HK-2 (cell line): ENCODE results near the gene OPRL1.
A peak's percentile ranks its signal among the peaks of the same experiment; 100 is the strongest.
"Not testable (repeated sequence)": the region's sequence is repeated elsewhere in the genome, so short reads cannot be mapped to it uniquely, and the experiment has no call there.

ENCODE experiments used
- DNase-seq: peaks from one replicate; pipeline ENCODE4 v3.0.0-alpha.2; 2018; ENCODE audit not compliant: unreplicated experiment

The OPRL1 gene

DNA sequence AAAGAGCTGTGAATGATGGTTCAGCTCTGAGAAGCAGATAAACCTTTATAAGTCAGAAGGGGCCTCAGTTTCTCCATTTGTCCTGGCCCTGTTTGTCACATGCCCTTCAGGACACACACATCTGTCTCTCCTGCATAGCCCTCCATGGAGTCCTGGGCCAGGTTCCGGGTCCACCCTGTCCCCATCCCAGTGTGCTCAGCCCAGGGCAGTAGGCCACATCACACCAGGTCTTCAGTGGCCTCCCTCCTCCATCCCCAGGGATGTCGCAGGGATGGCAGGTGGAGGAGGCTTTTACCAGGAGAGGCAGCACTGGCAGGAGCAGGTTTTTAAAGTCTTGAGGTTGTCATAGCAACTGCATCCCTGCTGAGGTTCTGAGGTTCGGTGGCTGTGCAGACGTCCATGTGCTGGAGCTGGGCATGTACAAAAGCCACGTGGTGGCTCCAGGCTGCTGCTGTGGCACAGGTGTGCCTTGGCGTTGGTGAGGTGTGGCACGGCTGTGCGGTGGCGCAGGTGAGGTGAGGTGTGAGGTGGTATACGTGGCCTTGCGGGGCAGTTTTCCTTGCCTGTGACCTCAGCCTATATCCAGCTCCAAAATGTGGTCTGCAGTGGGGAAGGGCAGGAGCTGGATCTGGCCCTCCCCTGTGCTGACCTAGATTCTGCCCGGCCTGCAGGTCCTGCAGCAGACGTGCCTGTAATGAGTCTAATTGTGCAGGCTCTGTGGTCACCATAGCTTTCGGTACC is 35.5 kb downstream of the OPRL1 start:
- DNase-seq: peak; percentile 1

DNA sequence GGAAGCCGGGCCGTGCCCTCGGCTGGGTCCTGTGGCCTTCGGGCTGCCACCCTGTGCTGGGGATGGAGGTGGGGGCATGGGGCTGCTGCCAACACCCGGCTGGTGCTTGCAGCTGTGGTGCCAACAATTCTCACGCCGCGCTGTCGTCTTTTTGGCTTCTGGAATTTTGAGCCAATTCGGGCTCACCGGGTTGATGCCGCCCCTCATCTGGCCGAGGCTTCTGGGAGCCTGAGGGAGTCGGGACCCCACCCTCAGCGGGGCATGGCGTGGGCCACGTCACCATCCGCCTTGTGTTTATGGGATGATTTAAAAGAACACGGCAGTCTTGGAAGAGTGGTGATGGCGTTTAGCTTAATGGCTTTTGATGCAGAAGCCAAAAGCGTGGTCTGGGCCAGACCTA is 36.1 kb downstream of the OPRL1 start:
- no peak for DNase-seq

DNA sequence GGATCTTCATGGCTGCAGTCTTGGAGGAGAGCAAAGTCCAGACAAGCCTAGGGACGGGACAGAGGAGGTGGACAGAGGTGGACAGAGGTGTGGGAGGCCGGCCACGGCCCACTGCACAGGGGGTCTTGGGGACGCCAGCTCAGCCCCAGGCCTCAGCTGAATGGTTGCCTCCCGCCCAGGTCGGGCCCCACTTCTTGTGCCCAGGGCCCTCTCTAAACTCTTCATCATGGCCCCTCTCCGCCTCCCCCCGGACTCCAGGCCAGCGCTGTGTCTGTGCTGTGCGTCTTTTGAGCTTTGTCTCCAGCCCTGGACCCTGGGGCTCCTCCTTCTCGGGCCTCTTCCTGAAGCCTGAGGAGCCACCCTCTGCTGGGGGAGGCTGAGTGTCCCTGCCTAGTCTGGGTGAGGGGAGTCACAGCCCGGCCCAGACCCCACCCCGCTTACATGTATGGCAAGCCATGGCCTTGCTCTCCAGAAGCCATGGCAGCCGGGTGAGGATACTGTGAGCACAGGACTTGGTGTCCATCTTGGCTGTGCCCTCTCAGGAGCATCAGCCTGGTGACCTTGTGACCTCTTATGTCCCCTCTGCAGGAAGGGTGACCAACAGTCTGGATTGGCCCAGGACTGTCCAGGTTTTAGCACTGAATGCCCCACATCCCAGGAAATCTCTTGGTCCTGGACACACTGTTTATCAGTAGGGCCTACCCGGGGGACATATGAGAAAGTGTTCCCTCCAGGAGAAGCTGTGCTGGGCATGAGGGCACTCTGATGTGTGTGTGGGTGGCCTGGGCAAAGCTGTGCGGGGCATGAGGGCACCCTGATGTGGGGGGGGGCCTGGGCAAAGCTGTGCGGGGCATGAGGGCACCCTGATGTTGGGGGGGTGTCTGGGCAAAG is 36.9 kb downstream of the OPRL1 start:
- no peak for DNase-seq

DNA sequence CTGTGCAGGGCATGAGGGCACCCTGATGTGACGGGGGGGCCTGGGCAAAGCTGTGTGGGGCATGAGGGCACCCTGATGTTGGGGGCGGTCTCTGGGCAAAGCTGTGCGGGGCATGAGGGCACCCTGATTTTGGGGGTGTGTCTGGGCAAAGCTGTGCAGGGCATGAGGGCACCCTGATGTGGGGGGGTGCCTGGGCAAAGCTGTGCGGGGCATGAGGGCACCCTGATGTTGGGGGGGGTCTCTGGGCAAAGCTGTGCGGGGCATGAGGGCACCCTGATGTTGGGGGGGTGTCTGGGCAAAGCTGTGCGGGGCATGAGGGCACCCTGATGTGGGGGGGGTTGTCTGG is 37.5 kb downstream of the OPRL1 start:
- not testable (repeated sequence) for DNase-seq

DNA sequence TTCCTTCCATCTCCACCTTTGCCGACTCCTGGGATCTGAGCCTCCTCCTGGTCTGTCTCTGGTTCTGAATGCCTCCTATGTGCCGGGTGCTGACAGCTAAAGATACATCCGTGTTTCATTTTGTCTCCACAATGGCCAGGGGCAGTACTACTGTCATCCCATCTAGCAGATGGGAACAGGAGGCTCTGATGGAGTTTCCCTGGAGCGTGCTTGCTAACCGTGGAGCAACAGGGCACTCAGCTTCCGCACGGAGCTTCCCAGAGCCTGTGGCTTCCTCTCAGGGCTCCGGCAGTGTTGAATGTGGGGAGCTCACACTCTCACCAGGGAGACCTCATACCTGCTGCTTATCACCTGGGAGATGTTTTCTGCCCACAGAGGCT is 39.4 kb downstream of the OPRL1 start:
- DNase-seq: no peak

DNA sequence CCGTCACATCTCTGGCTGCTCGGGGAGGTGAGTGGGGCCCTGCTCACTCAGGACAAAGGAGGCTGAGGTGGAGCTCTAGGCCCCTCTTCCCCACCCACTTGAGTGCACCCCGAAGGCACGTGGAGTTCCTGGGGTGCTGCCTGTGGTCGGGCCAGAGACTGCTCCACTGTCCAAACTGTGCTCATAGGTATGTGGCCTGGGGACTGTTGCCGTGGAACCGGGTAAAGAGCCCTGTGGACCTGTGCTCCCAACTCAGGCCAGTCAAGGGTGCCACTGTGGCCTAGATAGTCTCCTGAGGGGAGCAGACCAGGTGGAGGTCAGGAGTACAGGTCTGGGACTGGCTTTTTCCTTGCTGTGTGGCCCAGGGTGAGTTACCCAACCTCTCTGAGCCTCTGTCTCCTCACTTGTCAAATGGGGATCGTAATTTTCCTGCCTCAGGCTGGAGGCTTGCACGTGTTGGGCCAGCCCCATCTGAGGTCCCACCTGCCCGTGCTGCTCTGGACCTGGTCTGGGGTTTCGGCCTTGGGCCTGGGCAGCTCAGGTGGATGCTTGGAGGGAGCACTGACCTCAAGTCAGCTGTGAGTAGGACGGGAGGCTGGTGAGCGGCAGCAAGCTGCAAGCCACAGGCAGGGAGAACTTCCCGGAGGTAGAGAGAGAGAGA is 39.9 kb downstream of the OPRL1 start:
- no peak for DNase-seq

DNA sequence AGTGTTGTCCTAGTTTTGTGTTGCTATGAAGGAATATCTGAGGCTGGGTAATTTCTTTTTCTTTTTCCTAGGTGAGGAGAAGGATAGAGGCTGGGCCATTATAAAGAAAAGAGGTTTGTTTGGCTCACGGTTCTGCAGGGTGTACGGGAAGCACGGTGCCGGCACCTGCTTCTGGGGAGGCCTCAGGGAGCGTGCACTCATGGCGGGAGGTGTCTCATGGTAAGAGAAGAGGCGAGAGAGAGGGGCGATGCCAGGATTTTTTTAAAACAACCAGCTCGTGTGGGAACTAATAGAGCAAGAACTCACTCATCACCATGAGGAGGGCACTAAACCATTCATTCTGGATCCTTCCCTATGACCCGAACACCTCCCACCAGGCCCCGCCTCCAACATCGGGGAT is 41.7 kb downstream of the OPRL1 start:
- DNase-seq: no peak

DNA sequence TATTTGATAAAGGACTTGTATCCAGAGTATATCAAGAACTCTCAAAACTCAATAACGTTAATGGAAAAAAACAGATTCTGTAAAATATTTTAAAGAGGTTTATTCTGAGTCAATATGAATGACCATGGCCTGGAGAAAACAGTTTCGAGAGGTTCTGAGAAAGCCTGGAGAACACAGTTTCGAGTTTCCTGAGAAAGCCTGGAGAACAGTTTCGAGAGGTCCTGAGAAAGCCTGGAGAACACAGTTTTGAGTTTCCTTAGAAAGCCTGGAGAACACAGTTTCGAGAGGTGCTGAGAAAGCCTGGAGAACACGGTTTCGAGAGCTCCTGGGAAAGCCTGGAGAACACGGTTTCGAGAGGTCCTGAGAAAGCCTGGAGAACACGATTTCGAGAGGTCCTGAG is 43.0 kb downstream of the OPRL1 start:
- DNase-seq: not testable (repeated sequence)

DNA sequence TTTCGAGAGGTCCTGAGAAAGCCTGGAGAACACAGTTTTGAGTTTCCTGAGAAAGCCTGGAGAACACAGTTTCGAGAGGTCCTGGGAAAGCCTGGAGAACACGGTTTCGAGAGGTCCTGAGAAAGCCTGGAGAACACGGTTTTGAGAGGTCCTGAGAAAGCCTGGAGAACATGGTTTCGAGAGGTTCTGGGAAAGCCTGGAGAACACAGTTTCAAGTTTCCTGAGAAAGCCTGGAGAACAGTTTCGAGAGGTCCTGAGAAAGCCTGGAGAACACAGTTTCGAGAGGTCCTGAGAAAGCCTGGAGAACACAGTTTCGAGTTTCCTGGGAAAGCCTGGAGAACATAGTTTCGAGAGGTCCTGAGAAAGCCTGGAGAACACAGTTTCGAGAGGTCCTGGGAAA is 43.6 kb downstream of the OPRL1 start:
- DNase-seq: not testable (repeated sequence)

DNA sequence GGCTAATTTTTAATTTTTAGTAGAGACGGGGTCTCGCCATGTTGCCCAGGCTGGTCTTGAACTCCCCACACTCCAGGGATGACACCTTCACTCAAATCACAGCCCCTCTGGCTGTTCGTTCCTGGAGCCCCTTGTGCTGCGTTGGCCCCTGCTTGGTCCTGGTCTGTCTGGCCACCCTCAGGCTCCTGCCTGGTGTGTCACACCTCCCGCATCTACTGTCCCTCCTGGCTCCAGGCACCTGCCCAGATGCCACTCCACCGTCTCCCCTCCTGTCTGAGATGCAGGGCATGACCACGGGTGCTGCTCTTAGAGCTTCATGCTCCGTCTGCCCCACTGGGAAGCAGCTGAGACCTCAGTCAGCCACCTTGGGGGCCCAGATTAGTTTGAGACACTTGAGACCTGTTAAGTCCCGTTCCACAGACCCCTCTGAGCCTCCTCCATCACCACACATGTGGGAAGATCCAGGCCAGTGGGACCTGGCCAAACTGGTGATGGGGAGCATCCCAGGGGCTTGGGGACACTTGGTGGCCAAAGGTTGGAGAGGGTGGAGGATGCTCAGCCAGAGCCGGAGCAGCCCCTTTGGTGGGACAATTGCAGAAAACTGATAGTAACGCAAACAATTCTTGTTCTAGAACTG is 49.4 kb downstream of the OPRL1 start:
- DNase-seq: no peak

DNA sequence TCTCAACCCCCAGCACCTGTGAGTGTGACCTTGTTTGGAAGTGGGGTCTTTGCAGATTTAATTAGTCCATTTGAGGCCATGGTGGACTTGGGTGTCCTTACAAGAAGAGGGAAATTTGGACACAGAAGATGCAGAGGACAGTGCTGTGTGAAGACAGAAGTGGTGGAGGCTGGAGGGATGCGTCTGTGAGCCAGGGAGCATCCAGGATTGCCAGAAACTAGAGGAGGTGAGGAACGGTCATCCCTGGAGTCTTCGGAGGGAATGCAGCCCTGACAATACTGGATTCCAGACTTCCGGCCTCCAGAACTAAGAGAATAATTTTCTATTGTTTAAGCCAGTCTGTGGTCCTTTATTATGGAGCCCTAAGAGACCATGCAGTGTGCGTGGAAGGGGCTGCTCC is 50.4 kb downstream of the OPRL1 start:
- no peak for DNase-seq

DNA sequence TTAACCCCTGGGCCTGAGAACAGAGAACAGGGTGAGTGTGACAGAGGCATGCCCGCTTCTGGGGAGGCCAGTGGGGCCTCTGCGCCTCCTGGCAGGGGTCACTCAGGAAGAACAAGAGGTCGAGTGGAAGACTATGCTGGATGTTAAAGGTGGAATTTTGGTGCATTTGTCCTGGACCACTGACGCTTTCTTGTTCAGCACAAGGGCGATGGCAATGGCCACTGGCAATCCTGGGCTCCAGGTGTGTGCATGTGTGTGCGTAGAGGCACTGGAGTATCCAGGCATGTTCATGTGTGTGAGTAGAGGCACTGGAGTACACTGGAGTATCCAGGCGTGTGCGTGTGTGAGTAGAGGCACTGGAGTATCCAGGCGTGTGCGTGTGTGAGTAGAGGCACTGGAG is 51.0 kb downstream of the OPRL1 start:
- no peak for DNase-seq

DNA sequence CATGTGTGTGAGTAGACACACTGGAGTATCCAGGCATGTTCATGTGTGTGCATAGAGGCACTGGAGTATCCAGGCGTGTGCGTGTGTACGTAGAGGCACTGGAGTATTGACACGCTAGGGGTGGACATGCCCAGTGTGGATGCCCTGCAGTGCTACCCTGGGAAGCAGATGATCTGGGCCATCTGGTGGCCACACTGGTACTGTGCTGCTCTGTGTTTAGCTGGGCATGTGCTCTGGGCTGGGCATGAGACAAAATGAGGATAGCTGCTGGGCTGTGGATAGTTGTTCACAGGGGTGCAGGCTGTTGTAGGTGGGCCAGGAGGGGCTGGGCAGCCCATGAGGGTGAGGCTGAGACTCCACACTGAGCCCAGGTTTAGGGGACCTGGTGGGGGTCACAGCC is 51.5 kb downstream of the OPRL1 start:
- DNase-seq: no peak

DNA sequence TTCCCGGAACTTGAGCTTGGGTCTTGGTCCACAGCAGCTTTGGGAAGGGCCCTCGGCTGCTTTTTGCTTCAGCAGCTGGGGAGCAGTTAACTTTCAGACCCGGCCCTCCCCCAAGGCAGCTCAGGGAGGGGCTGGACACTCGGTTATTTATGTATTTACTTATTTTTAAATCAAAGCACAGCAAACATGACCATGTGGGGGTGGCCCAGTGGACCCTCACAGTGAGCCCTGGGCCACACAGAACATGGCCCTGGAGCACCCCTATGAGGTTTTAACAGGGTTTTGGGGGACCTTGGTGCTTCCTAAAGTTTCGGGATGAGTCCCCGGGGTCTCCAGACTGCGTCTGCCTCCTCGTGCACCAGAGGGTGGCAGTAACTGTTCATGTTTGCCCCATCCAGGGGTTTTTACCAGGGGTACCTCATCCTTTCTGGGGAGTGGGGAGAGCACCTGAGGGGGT is 54.1 kb downstream of the OPRL1 start:
- no peak for DNase-seq

DNA sequence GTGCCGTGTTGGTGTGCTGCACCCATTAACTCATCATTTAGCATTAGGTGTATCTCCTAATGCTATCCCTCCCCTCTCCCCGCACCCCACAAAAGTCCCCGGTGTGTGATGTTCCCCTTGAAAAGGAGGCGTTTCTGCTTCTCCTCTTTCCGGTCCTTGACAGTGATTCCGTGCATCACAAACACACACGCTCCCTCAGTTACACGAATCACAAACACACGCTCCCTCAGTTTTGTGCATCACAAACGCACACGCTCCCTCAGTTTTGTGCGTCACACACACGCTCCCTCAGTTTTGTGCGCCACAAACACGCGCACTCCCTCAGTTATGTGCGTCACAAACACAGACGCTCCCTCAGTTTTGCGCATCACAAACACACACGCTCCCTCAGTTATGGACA is 54.9 kb downstream of the OPRL1 start:
- not testable (repeated sequence) for DNase-seq

DNA sequence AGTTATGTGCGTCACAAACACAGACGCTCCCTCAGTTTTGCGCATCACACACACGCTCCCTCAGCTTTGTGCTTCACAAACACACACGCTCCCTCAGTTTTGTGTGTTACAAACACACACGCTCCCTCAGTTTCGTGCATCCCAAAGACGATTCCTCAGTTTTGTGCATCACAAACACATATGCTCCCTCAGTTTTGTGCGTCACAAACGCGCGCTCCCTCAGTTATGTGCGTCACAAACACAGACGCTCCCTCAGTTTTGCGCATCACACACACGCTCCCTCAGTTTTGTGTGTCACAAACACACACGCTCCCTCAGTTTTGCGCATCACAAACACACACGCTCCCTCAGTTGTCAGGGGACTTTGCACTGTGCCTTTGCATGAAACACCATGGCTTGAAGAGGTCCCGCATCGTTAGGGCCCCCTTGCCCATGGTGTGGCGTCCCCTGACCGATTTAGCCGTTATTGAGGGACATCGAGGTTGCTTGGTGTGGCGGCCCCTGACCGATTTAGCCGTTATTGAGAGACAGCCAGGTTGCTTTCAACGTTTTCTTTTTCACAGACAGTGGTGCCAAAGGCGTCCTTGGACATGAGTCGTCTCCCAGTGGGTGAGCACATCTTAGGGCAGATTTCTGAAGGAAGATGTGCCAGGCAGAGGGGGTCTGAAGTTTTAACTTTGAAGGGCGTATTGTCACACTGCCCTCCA is 56.3 kb downstream of the OPRL1 start:
- no peak for DNase-seq

DNA sequence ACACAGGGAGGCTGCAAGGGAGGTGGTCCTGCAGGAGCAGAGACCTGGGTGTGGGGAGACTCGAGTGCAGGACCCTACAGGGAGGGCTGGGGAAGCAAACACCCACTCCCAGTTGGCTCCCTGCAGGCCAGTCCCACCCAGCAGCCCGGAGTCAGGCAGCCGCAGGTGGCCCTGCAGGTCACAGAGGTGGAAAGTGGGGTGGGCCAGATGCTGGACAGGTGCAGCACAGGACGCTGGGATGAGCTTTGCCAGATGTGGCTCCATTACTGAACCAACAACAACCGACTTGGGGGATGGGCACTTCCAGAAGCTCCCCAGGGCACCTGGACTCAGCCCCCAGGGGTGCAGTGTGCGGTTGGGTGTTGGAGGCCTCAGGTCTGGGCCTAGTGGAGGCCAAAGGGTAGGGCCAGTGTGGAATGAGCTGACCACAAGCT is 57.7 kb downstream of the OPRL1 start:
- no peak for DNase-seq

DNA sequence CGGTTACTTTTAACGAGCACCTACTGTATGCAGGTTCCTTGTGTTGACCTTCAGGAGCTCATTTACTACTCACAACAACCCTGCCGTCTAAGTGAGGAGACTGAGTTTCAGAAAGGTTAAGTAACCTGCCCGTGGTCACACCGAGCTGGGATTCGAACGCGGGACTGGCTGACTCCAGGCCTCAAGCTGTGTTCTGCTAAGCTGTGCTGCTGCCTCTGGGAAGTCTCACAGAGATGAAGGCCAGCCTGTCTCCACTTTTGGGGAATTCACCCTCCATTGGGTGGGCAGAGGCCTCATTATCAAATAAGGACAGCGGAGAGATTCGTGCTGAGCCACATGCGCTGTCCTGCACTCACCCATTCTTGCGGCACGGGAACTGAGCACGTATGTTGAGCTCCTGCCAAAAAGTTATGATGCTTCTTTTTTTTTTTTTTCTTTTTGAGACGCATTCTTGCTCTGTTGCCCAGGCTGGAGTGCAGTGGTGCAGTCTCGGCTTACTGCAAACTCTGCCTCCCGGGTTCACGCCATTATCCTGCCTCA is 58.5 kb downstream of the OPRL1 start:
- no peak for DNase-seq

DNA sequence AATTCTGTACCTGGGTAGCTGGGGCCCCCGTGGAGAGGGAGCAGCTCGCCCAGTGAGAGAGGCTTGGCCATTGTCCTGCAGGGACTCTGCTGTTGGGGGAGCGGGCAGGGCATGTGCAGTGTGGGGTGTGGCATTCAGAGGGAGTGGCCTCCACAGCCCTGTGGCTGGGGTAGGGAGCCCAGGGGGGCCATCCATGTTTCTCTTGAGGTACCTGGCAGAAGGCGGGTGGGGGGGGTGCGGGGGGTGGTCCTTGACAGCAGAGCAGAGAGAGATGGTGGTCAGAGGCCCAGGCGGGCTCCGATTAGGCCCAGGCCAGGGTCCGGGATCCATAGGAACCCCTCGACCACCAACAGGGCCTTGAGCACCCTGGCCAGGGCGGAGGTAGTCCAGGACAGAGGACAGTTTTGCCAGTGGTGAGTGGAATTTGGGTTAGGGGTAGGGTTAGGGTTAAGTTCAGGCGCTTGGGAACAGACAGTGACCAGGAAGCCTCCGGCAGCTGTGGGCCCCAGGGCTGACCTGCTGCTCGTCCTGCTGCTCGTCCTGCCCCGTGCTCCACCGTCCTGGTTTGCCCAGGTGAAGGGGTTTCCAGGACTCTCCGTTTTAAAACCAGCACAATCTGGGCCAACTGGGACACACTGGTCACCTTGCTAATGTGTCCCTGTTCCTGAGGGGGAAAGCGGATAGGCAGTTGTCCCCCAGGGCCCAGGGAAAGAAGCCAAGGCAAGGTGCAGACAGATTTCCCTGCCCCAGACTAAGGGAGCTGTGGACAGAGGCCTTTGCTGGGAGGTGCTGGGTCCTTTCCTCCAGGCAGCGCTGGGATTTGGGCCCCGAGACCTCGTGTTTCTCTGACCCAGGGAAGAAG is 59.5 kb downstream of the OPRL1 start:
- no peak for DNase-seq
